ENCODE results near the gene ZNF408. TPM values are rescaled to one million over a fixed set of nuclear protein-coding genes. Genes with fewer than 3 reads are reported as not detected.
"Not testable (repeated sequence)": the region's sequence is repeated elsewhere in the genome, so short reads cannot be mapped to it uniquely, and the experiment has no call there.

ZNF408 gene
- polyA plus RNA-seq, 3 donors = 7.5 to 11.3 (median 11.1) TPM

GRCh38 chr11:46686886-46687795, 13.7 kb upstream of the ZNF408 start:
- DNase-seq (ENCODE audit: extremely low read depth in 1 of 11, low read depth in 9 of 11, low spot score in 4 of 11) = no peak

- DNase-seq (ENCODE audit: extremely low read depth in 1 of 11, low read depth in 9 of 11, low spot score in 4 of 11) = no peak
These were observed 10.1 kb upstream of the ZNF408 start for GRCh38 chr11:46690702-46691101.

- DNase-seq (ENCODE audit: extremely low read depth in 1 of 11, low read depth in 9 of 11, low spot score in 4 of 11) = no peak
These were observed 8.4 kb upstream of the ZNF408 start for GRCh38 chr11:46692450-46692849.

GRCh38 chr11:46693597-46694012, 7.2 kb upstream of the ZNF408 start:
- DNase-seq (ENCODE audit: extremely low read depth in 1 of 11, low read depth in 9 of 11, low spot score in 4 of 11) = no peak

- no peak for DNase-seq (ENCODE audit: extremely low read depth in 1 of 11, low read depth in 9 of 11, low spot score in 4 of 11)
These were observed 6.8 kb upstream of the ZNF408 start for GRCh38 chr11:46694072-46694471.

- no peak for DNase-seq (ENCODE audit: extremely low read depth in 1 of 11, low read depth in 9 of 11, low spot score in 4 of 11)
These were observed 6.2 kb upstream of the ZNF408 start for GRCh38 chr11:46694607-46695006.

GRCh38 chr11:46695345-46696211, 5.3 kb upstream of the ZNF408 start:
- DNase-seq (ENCODE audit: extremely low read depth in 1 of 11, low read depth in 9 of 11, low spot score in 4 of 11) = no peak

GRCh38 chr11:46696212-46696558, 4.6 kb upstream of the ZNF408 start:
- no peak for DNase-seq (ENCODE audit: extremely low read depth in 1 of 11, low read depth in 9 of 11, low spot score in 4 of 11)

GRCh38 chr11:46697303-46697702, 3.5 kb upstream of the ZNF408 start:
- DNase-seq (ENCODE audit: extremely low read depth in 1 of 11, low read depth in 9 of 11, low spot score in 4 of 11) = no peak

- DNase-seq (ENCODE audit: extremely low read depth in 1 of 11, low read depth in 9 of 11, low spot score in 4 of 11) = no peak
These were observed 3.1 kb upstream of the ZNF408 start for GRCh38 chr11:46697723-46698122.

GRCh38 chr11:46698597-46698996, 2.2 kb upstream of the ZNF408 start:
- no peak for DNase-seq (ENCODE audit: extremely low read depth in 1 of 11, low read depth in 9 of 11, low spot score in 4 of 11)

- DNase-seq (ENCODE audit: extremely low read depth in 1 of 11, low read depth in 9 of 11, low spot score in 4 of 11) = no peak
These were observed 335 bp downstream of the ZNF408 start for GRCh38 chr11:46701078-46701654.

GRCh38 chr11:46705070-46705688, 4.3 kb downstream of the ZNF408 start:
- DNase-seq (ENCODE audit: extremely low read depth in 1 of 11, low read depth in 9 of 11, low spot score in 4 of 11) = no peak

GRCh38 chr11:46706886-46707285, 6.1 kb downstream of the ZNF408 start:
- DNase-seq (ENCODE audit: extremely low read depth in 1 of 11, low read depth in 9 of 11, low spot score in 4 of 11) = no peak

GRCh38 chr11:46709351-46709750, 8.5 kb downstream of the ZNF408 start:
- not testable (repeated sequence) for DNase-seq (ENCODE audit: extremely low read depth in 1 of 11, low read depth in 9 of 11, low spot score in 4 of 11)

- DNase-seq (ENCODE audit: extremely low read depth in 1 of 11, low read depth in 9 of 11, low spot score in 4 of 11) = no peak
These were observed 10.0 kb downstream of the ZNF408 start for GRCh38 chr11:46710821-46711269.

- no peak for DNase-seq (ENCODE audit: extremely low read depth in 1 of 11, low read depth in 9 of 11, low spot score in 4 of 11)
These were observed 10.5 kb downstream of the ZNF408 start for GRCh38 chr11:46711303-46711702.

- no peak for DNase-seq (ENCODE audit: extremely low read depth in 1 of 11, low read depth in 9 of 11, low spot score in 4 of 11)
These were observed 12.2 kb downstream of the ZNF408 start for GRCh38 chr11:46712874-46713576.

GRCh38 chr11:46717825-46718154, 17.0 kb downstream of the ZNF408 start:
- not testable (repeated sequence) for DNase-seq (ENCODE audit: extremely low read depth in 1 of 11, low read depth in 9 of 11, low spot score in 4 of 11)

Data from renal cortex interstitium (tissue), 11 donors.